Loucy (cell line): ENCODE results near the gene C7orf33.
"Not testable (repeated sequence)": the region's sequence is repeated elsewhere in the genome, so short reads cannot be mapped to it uniquely, and the experiment has no call there.

Experiments used
- EZH2phosphoT487 ChIP-seq: fragments of 200-600 bp; IDR thresholded peaks from 2 replicates; pipeline ENCODE4 v1.6.1; 2018; ENCODE audit warnings: antibody characterized with exemption, mild to moderate bottlenecking, moderate library complexity, borderline replicate concordance
- TF ChIP-seq, protein P1 (sequence below): fragments of 200-600 bp; sonication (generic); conservative IDR thresholded peaks from 2 replicates; pipeline ENCODE4 v1.5.1; 2014; ENCODE audit warnings: mild to moderate bottlenecking, antibody characterized with exemption, low read length

DNA sequence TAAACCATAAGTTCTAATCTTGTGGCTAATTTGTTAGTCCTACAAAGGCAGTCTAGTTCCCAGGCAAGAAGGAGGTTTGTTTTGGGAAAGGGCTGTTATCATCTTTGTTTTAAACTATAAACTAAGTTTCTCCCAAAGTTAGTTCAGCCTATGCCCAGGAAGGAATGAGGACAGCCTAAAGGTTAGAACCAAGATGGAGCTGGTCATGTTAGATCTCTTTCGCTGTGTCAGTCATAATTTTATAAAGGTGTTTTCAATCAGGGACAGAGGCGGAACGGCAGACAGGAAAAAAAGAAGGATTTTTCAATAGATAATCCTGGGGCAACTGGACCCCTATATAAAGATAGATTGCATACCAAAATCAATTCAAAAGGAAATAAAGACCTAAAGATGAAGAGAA is 19.6 kb upstream of the C7orf33 start:
- TF ChIP-seq, protein P1, sequence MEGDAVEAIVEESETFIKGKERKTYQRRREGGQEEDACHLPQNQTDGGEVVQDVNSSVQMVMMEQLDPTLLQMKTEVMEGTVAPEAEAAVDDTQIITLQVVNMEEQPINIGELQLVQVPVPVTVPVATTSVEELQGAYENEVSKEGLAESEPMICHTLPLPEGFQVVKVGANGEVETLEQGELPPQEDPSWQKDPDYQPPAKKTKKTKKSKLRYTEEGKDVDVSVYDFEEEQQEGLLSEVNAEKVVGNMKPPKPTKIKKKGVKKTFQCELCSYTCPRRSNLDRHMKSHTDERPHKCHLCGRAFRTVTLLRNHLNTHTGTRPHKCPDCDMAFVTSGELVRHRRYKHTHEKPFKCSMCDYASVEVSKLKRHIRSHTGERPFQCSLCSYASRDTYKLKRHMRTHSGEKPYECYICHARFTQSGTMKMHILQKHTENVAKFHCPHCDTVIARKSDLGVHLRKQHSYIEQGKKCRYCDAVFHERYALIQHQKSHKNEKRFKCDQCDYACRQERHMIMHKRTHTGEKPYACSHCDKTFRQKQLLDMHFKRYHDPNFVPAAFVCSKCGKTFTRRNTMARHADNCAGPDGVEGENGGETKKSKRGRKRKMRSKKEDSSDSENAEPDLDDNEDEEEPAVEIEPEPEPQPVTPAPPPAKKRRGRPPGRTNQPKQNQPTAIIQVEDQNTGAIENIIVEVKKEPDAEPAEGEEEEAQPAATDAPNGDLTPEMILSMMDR = not testable (repeated sequence)
- TF ChIP-seq EZH2phosphoT487 = not testable (repeated sequence)
